SU-DHL-6 (cell line): ENCODE measurements around the gene SFXN2.

Experiments
- H2AFZ ChIP-seq: fragments of 200-600 bp; sonication (generic); 2 replicates; pipeline ENCODE4 v1.6.1; 2014; ENCODE audit warnings: low read depth, mild to moderate bottlenecking, moderate library complexity, mixed read lengths, antibody characterized with exemption, low read length; ENCODE audit not compliant: severe bottlenecking
- H3F3A ChIP-seq: fragments of 200-600 bp; shearing (Covaris generic); 2 replicates; pipeline ENCODE4 v1.6.0; 2016; ENCODE audit warnings: antibody characterized with exemption, mild to moderate bottlenecking; ENCODE audit not compliant: insufficient read depth
- H3K27ac ChIP-seq: fragments of 200-600 bp; sonication (generic); 2 replicates; pipeline ENCODE4 v1.5.1; 2016; ENCODE audit warnings: low read depth, mild to moderate bottlenecking, low read length, moderate library complexity, mixed read lengths
- H3K27me3 ChIP-seq: fragments of 200-600 bp; sonication (generic), shearing (Covaris generic); 2 replicates; pipeline ENCODE4 v1.6.0; 2014; ENCODE audit warnings: mild to moderate bottlenecking, low read length
- H3K36me3 ChIP-seq: fragments of 200-600 bp; sonication (generic); 2 replicates; pipeline ENCODE4 v1.6.1; 2014; ENCODE audit warnings: mild to moderate bottlenecking, low read length, mixed read lengths
- H3K4me2 ChIP-seq: fragments of 300-600, 200-600 bp; shearing (Covaris generic), sonication (generic); 2 replicates; pipeline ENCODE4 v1.6.0; 2014; ENCODE audit warnings: low read length, low read depth, mild to moderate bottlenecking; ENCODE audit not compliant: poor library complexity, severe bottlenecking
- H3K4me3 ChIP-seq: fragments of 200-600 bp; sonication (generic); 2 replicates; pipeline ENCODE4 v1.5.1; 2014; ENCODE audit warnings: antibody characterized with exemption, low read length, mild to moderate bottlenecking, mixed read lengths; ENCODE audit not compliant: insufficient read depth, poor library complexity, severe bottlenecking
- H3K79me2 ChIP-seq: fragments of 200-600 bp; sonication (generic); 2 replicates; pipeline ENCODE4 v1.6.1; 2014; ENCODE audit warnings: mild to moderate bottlenecking, low read length, moderate library complexity; ENCODE audit not compliant: insufficient read depth
- H3K9ac ChIP-seq: fragments of 200-600 bp; sonication (generic); 2 replicates; pipeline ENCODE4 v1.7.0; 2014; ENCODE audit warnings: mild to moderate bottlenecking, low read length
- H3K9me2 ChIP-seq: fragments of 200-600 bp; sonication (generic); replicated peaks from 2 replicates; pipeline ENCODE4 v1.6.1; 2014; ENCODE audit warnings: low read length; ENCODE audit not compliant: insufficient read depth
- H3K9me3 ChIP-seq: fragments of 200-600 bp; sonication (generic); 2 replicates; pipeline ENCODE4 v1.6.1; 2014; ENCODE audit warnings: low read length, mixed read lengths; ENCODE audit not compliant: insufficient read depth
- H4K20me1 ChIP-seq: fragments of 200-600 bp; sonication (generic); 2 replicates; pipeline ENCODE4 v1.6.1; 2014; ENCODE audit warnings: low read depth, mild to moderate bottlenecking, antibody characterized with exemption, low read length, moderate library complexity, mixed read lengths
- CTCF ChIP-seq: fragments of 200-600 bp; sonication (generic); IDR thresholded peaks from one replicate; pipeline ENCODE4 v1.5.1; 2017; ENCODE audit warnings: antibody characterized with exemption, mild to moderate bottlenecking, low read length, moderate library complexity; ENCODE audit not compliant: insufficient read depth, poor library complexity, severe bottlenecking
- EZH2phosphoT487 ChIP-seq: fragments of 200-600 bp; sonication (generic), shearing (Covaris generic); conservative IDR thresholded peaks from 2 replicates; pipeline ENCODE4 v1.6.1; 2018; ENCODE audit warnings: mild to moderate bottlenecking, antibody characterized with exemption, low read length, moderate library complexity, mixed read lengths

The SFXN2 gene

GRCh38 chr10:102782673-102783551, 68.5 kb downstream of the SFXN2 start:
- Histone ChIP-seq H3K27me3 (no peaks in the 10 kb centered on the region), H4K20me1 (no peaks in the 10 kb centered on the region), H3K4me3 (no peak overlapping the region), H3K79me2 (peaks cover 31% of the 10 kb centered on the region), H3K9me3 (no peaks in the 10 kb centered on the region), H3K27ac (no peak overlapping the region), H3K4me2 (no peak overlapping the region), H3K9ac (no peak overlapping the region), H3K36me3 (no peaks in the 10 kb centered on the region), H3K9me2 (no peaks in the 10 kb centered on the region), H2AFZ (no peak overlapping the region), H3F3A (no peaks in the 10 kb centered on the region)
- no peak for TF ChIP-seq CTCF
- no peak for TF ChIP-seq EZH2phosphoT487

GRCh38 chr10:102783568-102783967, 69.1 kb downstream of the SFXN2 start:
- H3K4me2 ChIP-seq, result no peak overlapping the region
- TF ChIP-seq CTCF (no peak), EZH2phosphoT487 (no peak)
- H3K27ac ChIP-seq, result no peak overlapping the region

DNA sequence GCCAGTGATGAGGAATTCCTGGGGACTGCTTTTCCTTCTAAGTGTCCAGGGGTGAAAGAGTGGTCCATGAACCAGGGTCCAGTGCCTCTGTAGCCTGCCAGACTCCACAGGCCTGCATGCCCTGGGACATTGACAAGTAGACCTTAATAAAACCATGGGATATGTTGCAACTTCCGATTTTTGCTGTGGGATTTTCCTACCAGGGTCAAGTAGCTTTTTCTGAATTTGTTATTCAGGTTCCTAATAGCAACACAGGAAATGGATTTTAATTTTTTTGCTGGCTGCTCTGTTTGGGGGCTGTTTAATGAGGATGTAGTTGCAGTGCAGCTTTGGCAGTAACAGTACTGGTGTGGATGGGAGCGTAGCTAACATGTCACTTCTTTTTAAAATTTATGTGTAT, 71.4 kb downstream of the SFXN2 start:
- no peaks in the 10 kb centered on the region for H3K36me3 ChIP-seq
- H3K9ac ChIP-seq, result no peak overlapping the region
- TF ChIP-seq CTCF (no peak), EZH2phosphoT487 (no peak)
- H3K4me3 ChIP-seq, result no peak overlapping the region
- no peaks in the 10 kb centered on the region for H3K9me3 ChIP-seq
- H3K27ac ChIP-seq, result no peak overlapping the region
- no peaks in the 10 kb centered on the region for H3K27me3 ChIP-seq
- H2AFZ ChIP-seq, result no peak overlapping the region
- H3F3A ChIP-seq, result no peaks in the 10 kb centered on the region
- H4K20me1 ChIP-seq, result no peaks in the 10 kb centered on the region
- H3K79me2 ChIP-seq, result peaks cover 27% of the 10 kb centered on the region
- no peaks in the 10 kb centered on the region for H3K9me2 ChIP-seq
- no peak overlapping the region for H3K4me2 ChIP-seq

More at GRCh38 chr10:102783568-102783967, 69.1 kb downstream of the SFXN2 start:
- Histone ChIP-seq H3K79me2 (peaks cover 27% of the 10 kb centered on the region), H3K4me3 (no peak overlapping the region), H3F3A (no peaks in the 10 kb centered on the region), H3K9me2 (no peaks in the 10 kb centered on the region), H3K36me3 (no peaks in the 10 kb centered on the region), H2AFZ (no peak overlapping the region), H3K9ac (no peak overlapping the region), H3K9me3 (no peaks in the 10 kb centered on the region), H3K27me3 (no peaks in the 10 kb centered on the region), H4K20me1 (no peaks in the 10 kb centered on the region)
